ENCODE results near the gene LTBP3. TPM values are rescaled to one million over a fixed set of nuclear protein-coding genes. Genes with fewer than 3 reads are reported as not detected.
"Not testable (repeated sequence)": the region's sequence is repeated elsewhere in the genome, so short reads cannot be mapped to it uniquely, and the experiment has no call there.

Gene LTBP3
- total RNA-seq, 1 donor from 2014 or later: 25.0 TPM

DNA sequence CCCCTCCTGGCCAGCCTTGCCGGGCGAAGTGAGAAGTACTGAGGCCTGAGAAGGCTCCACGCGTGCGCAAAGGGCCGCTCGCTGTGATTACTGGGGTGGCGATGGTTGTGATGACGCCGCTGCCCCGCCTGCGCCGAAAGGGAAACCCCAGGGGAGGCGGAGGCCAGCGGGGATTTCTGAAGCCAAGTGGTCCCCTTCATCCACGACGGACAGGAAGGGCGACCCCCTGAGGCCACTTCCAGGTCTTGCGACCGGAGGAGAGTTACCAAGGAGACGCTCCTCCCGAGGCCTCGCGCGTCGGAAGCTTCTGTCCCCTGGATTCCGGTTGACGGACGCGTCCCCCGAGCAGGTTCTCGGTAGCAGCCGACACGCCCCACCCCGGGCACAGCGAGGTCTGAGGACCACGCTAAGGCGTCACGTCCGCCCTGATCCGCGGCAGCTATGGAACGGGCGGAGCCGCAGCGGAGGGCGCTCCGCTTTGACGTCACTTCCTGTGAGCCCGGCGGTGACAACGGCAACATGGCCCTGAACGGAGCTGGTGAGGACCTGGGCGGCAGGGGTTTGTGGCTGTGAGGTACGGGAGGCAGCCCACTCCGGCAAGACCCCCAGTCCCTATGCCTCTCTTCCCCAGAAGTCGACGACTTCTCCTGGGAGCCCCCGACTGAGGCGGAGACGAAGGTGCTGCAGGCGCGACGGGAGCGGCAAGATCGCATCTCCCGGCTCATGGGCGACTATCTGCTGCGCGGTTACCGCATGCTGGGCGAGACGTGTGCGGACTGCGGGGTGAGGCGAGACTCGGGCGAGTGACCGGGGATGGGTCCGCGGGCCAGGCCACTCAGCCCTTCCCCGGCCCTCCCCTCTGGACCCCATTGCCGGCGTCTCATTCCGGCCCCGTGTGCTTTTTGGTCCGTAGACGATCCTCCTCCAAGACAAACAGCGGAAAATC, 12.1 kb upstream of the LTBP3 start, which contains the start of gene ZNRD2:
Gene ZNRD2, plus strand, starts transcription at position 505 of the 946 bp plus-strand sequence. Its CDS starts 15 bp downstream, at position 520.
- Mint-ChIP-seq H3K27me3 (no peaks in the 10 kb centered on the region), H3K9me3 (no peaks in the 10 kb centered on the region), H3K36me3 (ENCODE audit: low read depth) (peaks cover 25% of the 10 kb centered on the region), H3K4me1 (peaks cover 78% of the 10 kb centered on the region), H3K4me3 (peak within 1 kb of the TSS; percentile 99), H3K27ac (peak within 1 kb of the TSS; percentile 99)
- intact Hi-C loops (cut with micrococcal nuclease): loop anchor here (1.0 to 5.0 kb wide), 9 partner anchors 12 to 543 kb away; partner anchors contain the start of genes CFL1, LTBP3, PCNX3 and SLC25A45
- CTCF ChIA-PET: interaction anchor here (0.5 to 5.1 kb wide), 9 partner anchors 11 to 709 kb away, joined by 3 to 67 read pairs (median 4); partner anchors contain the start of genes KCNK7, LTBP3 and MUS81
- DNase-seq: peak; percentile 93
- ATAC-seq (ENCODE audit: low read depth): peak; percentile 68
- POLR2A ChIA-PET: interaction anchor here (0.6 to 5.7 kb wide), 39 partner anchors 9 to 460 kb away, joined by 3 to 112 read pairs (median 5); partner anchors contain the start of genes CCDC85B, CFL1, DPF2 and FIBP
- TF ChIP-seq, protein P1, sequence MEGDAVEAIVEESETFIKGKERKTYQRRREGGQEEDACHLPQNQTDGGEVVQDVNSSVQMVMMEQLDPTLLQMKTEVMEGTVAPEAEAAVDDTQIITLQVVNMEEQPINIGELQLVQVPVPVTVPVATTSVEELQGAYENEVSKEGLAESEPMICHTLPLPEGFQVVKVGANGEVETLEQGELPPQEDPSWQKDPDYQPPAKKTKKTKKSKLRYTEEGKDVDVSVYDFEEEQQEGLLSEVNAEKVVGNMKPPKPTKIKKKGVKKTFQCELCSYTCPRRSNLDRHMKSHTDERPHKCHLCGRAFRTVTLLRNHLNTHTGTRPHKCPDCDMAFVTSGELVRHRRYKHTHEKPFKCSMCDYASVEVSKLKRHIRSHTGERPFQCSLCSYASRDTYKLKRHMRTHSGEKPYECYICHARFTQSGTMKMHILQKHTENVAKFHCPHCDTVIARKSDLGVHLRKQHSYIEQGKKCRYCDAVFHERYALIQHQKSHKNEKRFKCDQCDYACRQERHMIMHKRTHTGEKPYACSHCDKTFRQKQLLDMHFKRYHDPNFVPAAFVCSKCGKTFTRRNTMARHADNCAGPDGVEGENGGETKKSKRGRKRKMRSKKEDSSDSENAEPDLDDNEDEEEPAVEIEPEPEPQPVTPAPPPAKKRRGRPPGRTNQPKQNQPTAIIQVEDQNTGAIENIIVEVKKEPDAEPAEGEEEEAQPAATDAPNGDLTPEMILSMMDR (IDR thresholded peaks at IDR 0.05): no peak

DNA sequence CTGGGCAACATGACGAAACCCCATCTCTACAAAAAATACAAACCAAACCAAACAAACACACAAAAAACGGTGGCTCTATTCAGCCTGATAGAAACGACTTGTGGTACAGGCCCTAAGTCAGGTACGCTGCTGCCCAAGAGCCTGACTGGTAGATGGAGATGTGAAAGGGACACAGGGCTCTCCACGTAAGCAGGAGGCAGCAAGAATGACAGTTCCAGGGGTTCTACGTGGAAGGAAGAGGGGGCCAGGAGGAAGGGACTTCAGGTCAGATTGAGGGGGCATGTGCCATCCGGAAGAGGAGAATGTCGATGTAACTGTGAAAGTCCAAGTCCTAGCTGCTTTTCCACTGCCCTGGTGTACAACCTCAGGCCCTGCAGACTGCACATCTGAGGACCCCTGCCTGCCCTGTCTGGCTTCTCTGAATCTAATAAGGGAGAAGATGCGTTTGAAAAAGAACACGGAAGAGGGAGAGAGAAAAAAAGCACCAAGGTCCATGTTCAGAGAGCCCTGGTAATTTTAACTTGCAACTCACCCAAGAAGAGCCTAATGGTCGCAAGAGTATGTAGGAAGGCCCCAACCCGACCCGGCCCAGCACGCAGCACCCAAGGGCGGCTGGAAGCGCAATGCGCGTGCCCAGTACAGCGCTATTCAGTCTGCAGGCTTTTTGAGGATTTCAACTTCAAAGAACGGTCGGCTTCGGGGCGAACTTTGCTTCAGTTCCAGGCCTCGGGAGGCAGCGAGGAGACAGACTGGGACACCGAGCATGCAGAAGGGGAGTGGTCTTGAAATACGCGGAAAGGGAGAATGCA, 11.2 kb upstream of the LTBP3 start:
- ATAC-seq (ENCODE audit: low read depth) (peak; percentile 13), DNase-seq (no peak)
- Mint-ChIP-seq H3K36me3 (ENCODE audit: low read depth) (peaks cover 23% of the 10 kb centered on the region), H3K9me3 (no peaks in the 10 kb centered on the region), H3K27ac (peak overlapping the region; percentile 99), H3K27me3 (no peaks in the 10 kb centered on the region), H3K4me1 (peaks cover 76% of the 10 kb centered on the region), H3K4me3 (peak overlapping the region; percentile 99)
- CTCF ChIA-PET: interaction anchor here (1.0 to 5.1 kb wide), 5 partner anchors 18 to 290 kb away, joined by 4 to 67 read pairs (median 40); partner anchors contain the start of genes KCNK7 and MUS81
- POLR2A ChIA-PET: interaction anchor here (0.6 to 5.7 kb wide), 33 partner anchors 9 to 459 kb away, joined by 3 to 112 read pairs (median 5); partner anchors contain the start of genes CCDC85B, CFL1, DPF2 and MALAT1
- intact Hi-C loops (cut with micrococcal nuclease): no loop called here
- TF ChIP-seq, protein P1 (IDR thresholded peaks at IDR 0.05): no peak

DNA sequence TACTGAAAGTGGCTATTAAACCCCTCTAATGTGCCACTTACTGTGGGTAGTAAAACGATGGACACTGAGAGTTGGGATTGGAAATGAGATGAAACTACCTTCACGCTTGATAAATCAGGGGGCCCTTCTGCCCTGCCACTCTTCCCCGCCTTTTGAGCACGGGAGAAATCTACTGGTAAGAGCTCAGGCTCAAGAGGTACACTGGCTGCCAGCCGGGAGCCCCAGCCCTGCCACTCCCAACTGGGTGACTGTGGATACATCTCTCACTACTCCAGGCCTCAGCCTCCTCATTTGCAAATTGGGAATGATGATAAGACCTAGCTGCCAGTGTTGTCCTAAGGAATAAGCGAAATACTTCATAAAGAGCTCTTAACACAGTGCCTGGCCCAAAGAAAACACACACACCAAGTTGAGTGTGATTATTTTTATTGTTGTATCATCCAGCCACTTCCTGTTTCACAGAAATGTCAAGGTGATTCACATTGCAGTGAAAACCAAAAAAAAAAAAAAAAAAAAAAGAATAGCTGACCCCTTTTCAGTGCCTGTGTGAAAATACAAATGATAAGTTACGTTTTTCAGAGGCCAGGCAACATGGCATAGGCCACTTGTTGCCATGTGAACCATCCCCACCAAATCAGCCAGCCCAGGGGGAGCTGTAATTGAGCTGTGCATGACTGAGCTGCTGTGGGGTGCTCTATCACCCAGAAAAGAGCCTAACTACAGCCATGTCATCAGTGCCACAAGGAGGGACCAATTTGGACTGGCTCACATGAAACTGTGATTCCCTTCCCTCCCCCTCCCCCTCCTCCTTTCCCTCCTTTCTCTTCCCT, 7.7 kb upstream of the LTBP3 start:
- no peak for ATAC-seq (ENCODE audit: low read depth)
- no peaks in the 10 kb centered on the region for H3K27me3 Mint-ChIP-seq
- TF ChIP-seq, protein P1 (IDR thresholded peaks at IDR 0.05): no peak
- ChIA-PET CTCF (interaction anchor here (1.2 to 1.5 kb wide), 4 partner anchors 15 to 28 kb away, joined by 3 to 6 read pairs (median 4); no protein-coding TSS in a partner anchor), POLR2A (interaction anchor here (0.6 to 3.1 kb wide), 11 partner anchors 11 to 750 kb away, joined by 3 to 11 read pairs (median 6); partner anchors contain the start of gene MALAT1)
- H3K4me3 Mint-ChIP-seq: no peak overlapping the region
- H3K27ac Mint-ChIP-seq: peak overlapping the region; percentile 82
- peaks cover 51% of the 10 kb centered on the region for H3K4me1 Mint-ChIP-seq
- H3K36me3 Mint-ChIP-seq (ENCODE audit: low read depth): peaks cover 15% of the 10 kb centered on the region
- DNase-seq: no peak
- no peaks in the 10 kb centered on the region for H3K9me3 Mint-ChIP-seq
- intact Hi-C loops (cut with micrococcal nuclease): no loop called here

DNA sequence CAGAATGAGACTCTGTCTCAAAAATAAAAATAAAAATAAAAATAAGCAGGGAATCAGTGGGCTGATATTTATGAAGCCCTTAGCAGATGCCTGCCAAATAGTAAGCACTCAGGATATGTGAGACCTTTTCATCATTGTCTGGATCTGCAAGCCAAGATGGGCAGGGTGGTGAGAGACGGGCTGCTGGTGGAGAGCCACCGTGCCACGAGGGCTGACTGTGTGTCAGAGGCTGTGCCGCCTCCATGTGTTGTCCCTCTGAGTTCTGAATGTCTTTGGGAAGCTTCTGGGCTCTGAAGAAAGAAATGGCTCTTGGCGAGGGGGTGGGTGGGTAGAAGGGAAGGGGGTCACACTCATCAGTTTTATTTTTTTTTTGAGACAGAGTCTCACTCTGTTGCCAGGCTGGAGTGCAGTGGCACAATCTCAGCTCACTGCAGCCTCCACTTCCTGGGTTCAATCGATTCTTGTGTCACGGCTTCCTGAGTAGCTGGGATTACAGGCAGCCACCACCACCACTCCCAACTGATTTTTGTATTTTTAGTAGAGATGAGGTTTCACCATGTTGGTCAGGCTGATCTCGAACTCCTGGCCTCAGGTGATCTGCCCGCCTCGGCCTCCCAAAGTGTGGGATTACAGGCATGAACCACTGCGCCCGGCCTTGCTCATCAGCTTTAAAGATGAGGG, 6.9 kb upstream of the LTBP3 start:
- intact Hi-C loops (cut with micrococcal nuclease); H3K4me3 Mint-ChIP-seq; DNase-seq; H3K27me3 Mint-ChIP-seq; ATAC-seq (ENCODE audit: low read depth); H3K9me3 Mint-ChIP-seq: not testable (repeated sequence)
- Mint-ChIP-seq H3K36me3 (ENCODE audit: low read depth) (peaks cover 11% of the 10 kb centered on the region), H3K27ac (peak overlapping the region; percentile 82), H3K4me1 (peaks cover 47% of the 10 kb centered on the region)
- ChIA-PET CTCF (interaction anchor here (1.2 to 1.5 kb wide), 4 partner anchors 14 to 29 kb away, joined by 3 to 6 read pairs (median 4); no protein-coding TSS in a partner anchor), POLR2A (interaction anchor here (0.6 to 3.1 kb wide), 6 partner anchors 12 to 140 kb away, joined by 3 to 11 read pairs (median 6); partner anchors contain the start of gene MALAT1)

Data from activated B cell treated with CpG ODN at 0.5 μM for 24 hours (primary cell).